GM21381 (cell line): ENCODE results near the gene SCAMP4.

Experiments
- ATAC-seq: cut with Tn5 transposase; IDR thresholded peaks from one replicate; pipeline ENCODE4 v1.9.1; 2021; ENCODE audit warnings: mild to moderate bottlenecking, moderate library complexity; ENCODE audit not compliant: unreplicated experiment

The SCAMP4 gene

GRCh38 chr19:1905110-1905862 is at the start of gene SCAMP4, which contains the start of gene ADAT3:
TSS of gene SCAMP4 (plus strand) at chr19:1905399. CDS start at chr19:1915020, 9,621 bp downstream.
TSS of gene ADAT3 (plus strand) at chr19:1905399. CDS start at chr19:1912048, 6,649 bp downstream.
- peak; percentile 76 for ATAC-seq

GRCh38 chr19:1855828-1856255 is 49.4 kb upstream of the SCAMP4 start:
- no peak for ATAC-seq

- ATAC-seq: no peak
Observed at GRCh38 chr19:1856345-1856697, 48.9 kb upstream of the SCAMP4 start.

- peak; percentile 30 for ATAC-seq
Observed at GRCh38 chr19:1856698-1857603, 48.2 kb upstream of the SCAMP4 start.

GRCh38 chr19:1857648-1858326 is 47.4 kb upstream of the SCAMP4 start:
- ATAC-seq: no peak

GRCh38 chr19:1858412-1859081 is 46.7 kb upstream of the SCAMP4 start:
- ATAC-seq: no peak

GRCh38 chr19:1859331-1859781 is 45.8 kb upstream of the SCAMP4 start:
- ATAC-seq: no peak

GRCh38 chr19:1860042-1860775 is 45.0 kb upstream of the SCAMP4 start:
- ATAC-seq: no peak

- no peak for ATAC-seq
Observed at GRCh38 chr19:1860821-1861598, 44.2 kb upstream of the SCAMP4 start.

GRCh38 chr19:1861599-1862031 is 43.6 kb upstream of the SCAMP4 start:
- no peak for ATAC-seq

GRCh38 chr19:1862068-1862423 is 43.2 kb upstream of the SCAMP4 start:
- no peak for ATAC-seq

GRCh38 chr19:1862424-1863327 is 42.5 kb upstream of the SCAMP4 start:
- ATAC-seq: peak; percentile 1

- ATAC-seq: peak; percentile 2
Observed at GRCh38 chr19:1863328-1863637, 41.9 kb upstream of the SCAMP4 start, which contains the start of gene KLF16. TSS of gene KLF16 (minus strand) at chr19:1863579. CDS start at chr19:1863497, 82 bp downstream.

GRCh38 chr19:1863638-1864479 is 41.3 kb upstream of the SCAMP4 start:
- ATAC-seq: peak; percentile 56

GRCh38 chr19:1864480-1865171 is 40.6 kb upstream of the SCAMP4 start:
- peak; percentile 33 for ATAC-seq

- ATAC-seq: no peak
Observed at GRCh38 chr19:1865172-1866010, 39.8 kb upstream of the SCAMP4 start.
